Measurements from ENCODE around the gene ZNF280A. TPM values are rescaled to one million over a fixed set of nuclear protein-coding genes. Genes with fewer than 3 reads are reported as not detected.

Gene ZNF280A
- total and polyA plus RNA-seq, 2 of the 8 experiments (the other 6 are each of a cell fraction or from before 2014, with no cell fraction given) = 0.09 to 0.61 TPM

DNA sequence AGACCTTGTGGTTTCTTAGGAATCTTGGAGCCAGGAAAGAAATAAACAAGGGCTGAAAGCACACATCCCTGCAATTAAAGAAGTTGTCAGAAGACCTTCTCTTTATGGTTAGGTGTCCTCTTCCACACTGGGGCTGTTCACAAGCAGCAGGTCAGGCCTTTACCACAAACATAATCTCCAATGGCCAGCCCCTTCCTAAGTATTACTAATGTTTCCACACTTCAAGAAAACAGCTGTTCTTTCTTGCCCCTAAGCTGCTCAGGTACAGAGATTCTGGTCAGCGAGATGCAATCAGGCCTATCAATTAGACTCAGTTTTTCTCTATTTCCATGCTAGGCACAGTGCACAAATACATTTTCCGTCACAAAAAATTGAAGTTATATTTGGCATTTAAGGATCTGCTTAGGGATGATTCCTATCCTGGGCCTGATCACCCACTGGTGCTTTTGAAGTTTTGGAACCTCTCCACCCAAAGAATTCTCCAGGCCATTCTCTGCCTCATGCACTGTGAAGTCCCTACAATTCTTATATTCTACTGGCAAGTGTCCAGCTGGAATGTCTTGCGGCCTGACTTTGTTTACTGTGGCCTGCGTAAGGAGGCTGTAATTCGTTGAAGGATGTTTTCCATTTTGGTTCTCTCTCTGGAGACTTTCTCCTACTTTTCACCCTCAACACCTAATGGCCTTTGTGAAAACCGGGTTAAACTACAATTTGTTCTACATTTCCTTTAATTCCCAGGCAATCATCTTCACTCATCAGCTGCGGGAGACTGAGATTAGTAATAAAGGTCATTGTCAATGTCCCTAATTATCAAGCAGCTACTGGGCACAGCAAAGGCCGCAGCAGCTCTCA, 33.9 kb upstream of the ZNF280A start (continued):
- TF ChIP-seq BACH1 (IDR thresholded peaks at IDR 0.05; ENCODE audit: low read length) (no peak), MAFK (IDR thresholded peaks at IDR 0.05; ENCODE audit: low read depth, low read length) (no peak), CREB1 (IDR thresholded peaks at IDR 0.05) (no peak), RNF2 (IDR thresholded peaks at IDR 0.05; ENCODE audit: borderline replicate concordance, low read depth, low read length, missing control alignments, poor library complexity, severe bottlenecking) (no peak), PHF8 (conservative IDR thresholded peaks at IDR 0.05; ENCODE audit: low read depth, low read length) (no peak), GTF2F1 (IDR thresholded peaks at IDR 0.05; ENCODE audit: borderline replicate concordance, low read depth, low read length) (no peak)

All from H1 (cell line).